Right cardiac atrium (tissue), 5 donors: ENCODE data around the gene CARD11. TPM values are rescaled to one million over a fixed set of nuclear protein-coding genes. Genes with fewer than 3 reads are reported as not detected.

Source experiments
- ATAC-seq, 2 donors: fragments of 200-7000 bp; cut with Tn5 transposase; one replicate each; pipeline versions ENCODE4 v1.8.0 to v1.9.1; 2020; ENCODE audit warnings: moderate library complexity in 2 of 2, mild to moderate bottlenecking in 1 of 2
- DNase-seq, 3 donors: peaks; one replicate each; pipeline ENCODE4 v3.0.0-alpha.2; 2020
- H3K27ac ChIP-seq: one replicate; pipeline ENCODE4 v1.5.1; 2013; ENCODE audit warnings: mild to moderate bottlenecking, low read length, control low read depth, moderate library complexity
- H3K27me3 ChIP-seq: one replicate; pipeline ENCODE4 v1.6.1; 2013; ENCODE audit not compliant: control insufficient read depth, insufficient read depth
- H3K4me1 ChIP-seq: one replicate; pipeline ENCODE4 v1.6.1; 2013; ENCODE audit warnings: low read length; ENCODE audit not compliant: control insufficient read depth, insufficient read depth
- H3K4me3 ChIP-seq: one replicate; pipeline ENCODE4 v1.5.1; 2013; ENCODE audit warnings: low read length, control low read depth
- H3K9me3 ChIP-seq: one replicate; pipeline ENCODE4 v1.6.1; 2013; ENCODE audit warnings: low read length; ENCODE audit not compliant: control insufficient read depth
- WGBS: extraction: QIAGEN DNeasy Blood & Tissue Kit; methylation state at CpG from one replicate; pipeline ENCODE4 v1.1.7; 2013; 5-methylcytosine and 5-hydroxymethylcytosine counted together
- intact Hi-C, 4 donors: fragments of 100-400 bp; cut with DNase I; formaldehyde crosslinking; loops; one replicate each; pipeline versions ENCODE4 v1.11.0 to v1.14.0; 2022 to 2023
- polyA plus RNA-seq: library from polyadenylated mRNA; stranded (reverse); fragments of 200-250 nt; gene quantifications from one replicate; pipeline ENCODE4 v1.2.3, GENCODE V29; 2013
- total RNA-seq, 4 donors: library from RNA; stranded (reverse); fragmentation: NEBNext Ultra II Directional; extraction: Animal tissue kit (Norgen Biotek cat#: 25700); gene quantifications; one replicate each; pipeline ENCODE4 v1.2.1, GENCODE V29; 2021
- donor health status: healthy with polysubstance abuse.
- donor health status: DM: no; HTN: yes; CAD: no.
- donor health status: DM: no; HTN: no; CAD: no.
- donor health status: DM: no; HTN: yes; CAD: no; lungs with severe emphysema.
- donor health status: DM: yes; HTN: yes; CAD: no.

Gene CARD11
- total and polyA plus RNA-seq, 5 donors = 0.16 to 0.96 (median 0.41) TPM

- H3K4me3 ChIP-seq = no peak overlapping the region
- WGBS = 97% methylated on average over 4 of the region's 4 CpGs
- no peaks in the 10 kb centered on the region for H3K4me1 ChIP-seq
- DNase-seq = no peak
- no peaks in the 10 kb centered on the region for H3K9me3 ChIP-seq
- no peak overlapping the region for H3K27ac ChIP-seq
- ATAC-seq = no peak
- intact Hi-C loops = no loop called here
- H3K27me3 ChIP-seq = no peaks in the 10 kb centered on the region
Observed at GRCh38 chr7:2952316-2952715, 91.4 kb downstream of the CARD11 start.

- Histone ChIP-seq H3K27ac (no peak overlapping the region), H3K4me1 (no peaks in the 10 kb centered on the region), H3K27me3 (no peaks in the 10 kb centered on the region), H3K9me3 (no peaks in the 10 kb centered on the region), H3K4me3 (no peak overlapping the region)
- DNase-seq = no peak
- no peak for ATAC-seq
- intact Hi-C loops = no loop called here
Observed at GRCh38 chr7:2950578-2950977, 93.1 kb downstream of the CARD11 start.

GRCh38 chr7:2948749-2949148 is 94.9 kb downstream of the CARD11 start:
- Histone ChIP-seq H3K9me3 (no peaks in the 10 kb centered on the region), H3K4me3 (no peak overlapping the region), H3K4me1 (no peaks in the 10 kb centered on the region), H3K27me3 (no peaks in the 10 kb centered on the region), H3K27ac (no peak overlapping the region)
- WGBS = 51% methylated on average over 2 of the region's 2 CpGs
- intact Hi-C loops = no loop called here
- DNase-seq = no peak
- ATAC-seq = no peak

- intact Hi-C loops = no loop called here
- 90% methylated on average over 12 of the region's 12 CpGs for WGBS
Observed at GRCh38 chr7:2947058-2947780, 96.4 kb downstream of the CARD11 start.

GRCh38 chr7:2945171-2945570 is 98.5 kb downstream of the CARD11 start:
- no peaks in the 10 kb centered on the region for H3K4me1 ChIP-seq
- DNase-seq (no peak), ATAC-seq (no peak)
- WGBS = 86% methylated on average over 4 of the region's 4 CpGs
- H3K27me3 ChIP-seq = no peaks in the 10 kb centered on the region
- H3K27ac ChIP-seq = no peak overlapping the region
- H3K9me3 ChIP-seq = no peaks in the 10 kb centered on the region
- intact Hi-C loops = no loop called here
- H3K4me3 ChIP-seq = no peak overlapping the region

More at GRCh38 chr7:2947058-2947780, 96.4 kb downstream of the CARD11 start:
- Histone ChIP-seq H3K27ac (no peak overlapping the region), H3K4me3 (no peak overlapping the region), H3K4me1 (no peaks in the 10 kb centered on the region), H3K27me3 (no peaks in the 10 kb centered on the region), H3K9me3 (no peaks in the 10 kb centered on the region)
- ATAC-seq = no peak
- no peak for DNase-seq

- intact Hi-C loops = no loop called here
- ATAC-seq = no peak
- 75% methylated on average over 5 of the region's 5 CpGs for WGBS
Observed at GRCh38 chr7:2944739-2945138, 98.9 kb downstream of the CARD11 start.

GRCh38 chr7:2943851-2944601 is 99.6 kb downstream of the CARD11 start:
- Histone ChIP-seq H3K27ac (no peak overlapping the region), H3K4me1 (no peaks in the 10 kb centered on the region), H3K4me3 (no peak overlapping the region), H3K9me3 (no peaks in the 10 kb centered on the region), H3K27me3 (no peaks in the 10 kb centered on the region)
- intact Hi-C loops = no loop called here
- DNase-seq (no peak), ATAC-seq (no peak)
- 92% methylated on average over 35 of the region's 35 CpGs for WGBS

More at GRCh38 chr7:2944739-2945138, 98.9 kb downstream of the CARD11 start:
- Histone ChIP-seq H3K4me1 (no peaks in the 10 kb centered on the region), H3K9me3 (no peaks in the 10 kb centered on the region), H3K27ac (no peak overlapping the region), H3K27me3 (no peaks in the 10 kb centered on the region), H3K4me3 (no peak overlapping the region)
- DNase-seq = no peak

GRCh38 chr7:2941216-2941859 is 102.3 kb downstream of the CARD11 start:
- no peaks in the 10 kb centered on the region for H3K9me3 ChIP-seq
- WGBS = 80% methylated on average over 12 of the region's 12 CpGs
- no peak for ATAC-seq
- no peaks in the 10 kb centered on the region for H3K4me1 ChIP-seq
- DNase-seq = no peak
- intact Hi-C loops = no loop called here
- no peak overlapping the region for H3K27ac ChIP-seq
- H3K27me3 ChIP-seq = no peaks in the 10 kb centered on the region
- no peak overlapping the region for H3K4me3 ChIP-seq

GRCh38 chr7:2940466-2940865 is 103.2 kb downstream of the CARD11 start:
- H3K9me3 ChIP-seq = no peaks in the 10 kb centered on the region
- no peak overlapping the region for H3K27ac ChIP-seq
- DNase-seq = no peak
- intact Hi-C loops = no loop called here
- no peaks in the 10 kb centered on the region for H3K4me1 ChIP-seq
- no peaks in the 10 kb centered on the region for H3K27me3 ChIP-seq
- ATAC-seq = no peak
- no peak overlapping the region for H3K4me3 ChIP-seq

GRCh38 chr7:2939193-2939885 is 104.3 kb downstream of the CARD11 start:
- Histone ChIP-seq H3K27ac (no peak overlapping the region), H3K9me3 (no peaks in the 10 kb centered on the region), H3K4me1 (no peaks in the 10 kb centered on the region), H3K4me3 (no peak overlapping the region), H3K27me3 (no peaks in the 10 kb centered on the region)
- 76% methylated on average over 13 of the region's 13 CpGs for WGBS
- ATAC-seq (no peak), DNase-seq (no peak)
- intact Hi-C loops = no loop called here
